ENCODE data around the gene RIMS4.

The RIMS4 gene

DNA sequence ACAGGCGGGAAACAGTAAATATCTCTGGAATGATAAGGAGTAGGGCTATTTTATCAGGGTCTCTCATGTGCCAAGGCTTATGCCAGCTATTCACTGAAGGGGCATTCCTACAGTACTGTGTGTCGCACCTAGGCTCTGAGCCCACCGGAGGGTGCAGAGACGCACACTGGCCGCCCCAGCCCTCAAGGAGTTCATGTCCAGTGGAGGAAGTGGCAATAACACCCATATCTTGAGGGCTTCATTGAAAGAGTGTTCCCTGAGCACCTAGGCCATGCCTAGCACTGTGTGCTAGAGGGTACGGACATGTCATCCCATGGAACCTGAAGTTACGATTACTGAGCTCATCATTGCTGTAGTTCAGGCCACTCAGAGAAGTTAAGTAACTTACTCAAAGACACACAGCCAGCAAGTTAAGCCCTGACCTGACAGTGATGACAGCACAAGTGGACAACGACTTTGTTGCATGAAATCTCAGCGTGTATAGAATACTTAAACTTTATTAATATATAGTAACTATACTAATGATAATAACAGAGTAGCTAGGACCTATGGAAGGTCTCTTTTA is 86.5 kb downstream of the RIMS4 start:
- peaks cover 3% of the 10 kb centered on the region for H3K4me1 ChIP-seq (ENCODE audit: insufficient read depth, low read length, poor library complexity, severe bottlenecking)
- no peaks in the 10 kb centered on the region for H3K27me3 ChIP-seq (ENCODE audit: insufficient read depth, low read length, poor library complexity, severe bottlenecking)
- H3K9me2 ChIP-seq (replicated peaks; ENCODE audit: low read depth, low read length): no peaks in the 10 kb centered on the region
- no peak overlapping the region for H2AFZ ChIP-seq (ENCODE audit: low read length)
- H3K4me2 ChIP-seq (ENCODE audit: low read depth, low read length, poor library complexity, severe bottlenecking): no peak overlapping the region
- no peaks in the 10 kb centered on the region for H3F3A ChIP-seq (ENCODE audit: low read depth)
- H3K36me3 ChIP-seq (ENCODE audit: insufficient read depth, low read length): no peaks in the 10 kb centered on the region
- TF ChIP-seq, protein P1, sequence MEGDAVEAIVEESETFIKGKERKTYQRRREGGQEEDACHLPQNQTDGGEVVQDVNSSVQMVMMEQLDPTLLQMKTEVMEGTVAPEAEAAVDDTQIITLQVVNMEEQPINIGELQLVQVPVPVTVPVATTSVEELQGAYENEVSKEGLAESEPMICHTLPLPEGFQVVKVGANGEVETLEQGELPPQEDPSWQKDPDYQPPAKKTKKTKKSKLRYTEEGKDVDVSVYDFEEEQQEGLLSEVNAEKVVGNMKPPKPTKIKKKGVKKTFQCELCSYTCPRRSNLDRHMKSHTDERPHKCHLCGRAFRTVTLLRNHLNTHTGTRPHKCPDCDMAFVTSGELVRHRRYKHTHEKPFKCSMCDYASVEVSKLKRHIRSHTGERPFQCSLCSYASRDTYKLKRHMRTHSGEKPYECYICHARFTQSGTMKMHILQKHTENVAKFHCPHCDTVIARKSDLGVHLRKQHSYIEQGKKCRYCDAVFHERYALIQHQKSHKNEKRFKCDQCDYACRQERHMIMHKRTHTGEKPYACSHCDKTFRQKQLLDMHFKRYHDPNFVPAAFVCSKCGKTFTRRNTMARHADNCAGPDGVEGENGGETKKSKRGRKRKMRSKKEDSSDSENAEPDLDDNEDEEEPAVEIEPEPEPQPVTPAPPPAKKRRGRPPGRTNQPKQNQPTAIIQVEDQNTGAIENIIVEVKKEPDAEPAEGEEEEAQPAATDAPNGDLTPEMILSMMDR (conservative IDR thresholded peaks at IDR 0.05; ENCODE audit: low read length): no peak
- TF ChIP-seq EZH2phosphoT487 (IDR thresholded peaks at IDR 0.05; ENCODE audit: borderline replicate concordance): no peak
- H4K20me1 ChIP-seq (ENCODE audit: insufficient read depth, low read length, poor library complexity, severe bottlenecking): no peaks in the 10 kb centered on the region
- H3K79me2 ChIP-seq (ENCODE audit: insufficient read depth, low read length): no peaks in the 10 kb centered on the region
- no peaks in the 10 kb centered on the region for H3K9me3 ChIP-seq (ENCODE audit: insufficient read depth, low read depth, low read length)
- H3K9ac ChIP-seq (ENCODE audit: low read depth, low read length, poor library complexity, severe bottlenecking): no peak overlapping the region
- no peak overlapping the region for H3K4me3 ChIP-seq (ENCODE audit: low read length, poor library complexity, severe bottlenecking)

DNA sequence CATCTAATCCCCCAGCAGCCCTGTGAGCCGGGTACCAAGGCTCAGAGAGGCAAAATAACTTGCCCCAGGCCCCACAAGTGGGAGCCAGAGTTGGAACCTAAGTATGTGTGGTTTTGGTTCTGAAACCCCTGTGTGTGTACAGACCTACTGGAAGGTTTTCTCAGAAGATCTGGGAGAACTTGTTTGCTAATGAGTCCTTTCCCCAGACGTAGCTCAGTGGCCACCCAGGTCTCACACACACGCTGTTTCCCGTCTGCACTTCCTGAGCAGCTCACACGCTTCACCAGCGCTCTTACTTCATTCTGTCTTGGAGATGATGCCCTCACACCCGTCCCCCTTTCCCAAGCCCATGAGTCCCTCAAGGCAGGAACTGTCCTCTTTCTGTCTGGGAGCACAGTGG is 87.0 kb downstream of the RIMS4 start:
- Histone ChIP-seq H3K4me1 (ENCODE audit: insufficient read depth, low read length, poor library complexity, severe bottlenecking) (no peaks in the 10 kb centered on the region), H3K9me3 (ENCODE audit: insufficient read depth, low read depth, low read length) (no peaks in the 10 kb centered on the region), H3K9me2 (replicated peaks; ENCODE audit: low read depth, low read length) (no peaks in the 10 kb centered on the region), H3K79me2 (ENCODE audit: insufficient read depth, low read length) (no peaks in the 10 kb centered on the region), H3K4me3 (ENCODE audit: low read length, poor library complexity, severe bottlenecking) (no peak overlapping the region), H3K36me3 (ENCODE audit: insufficient read depth, low read length) (no peaks in the 10 kb centered on the region), H3K9ac (ENCODE audit: low read depth, low read length, poor library complexity, severe bottlenecking) (no peak overlapping the region), H3K27me3 (ENCODE audit: insufficient read depth, low read length, poor library complexity, severe bottlenecking) (no peaks in the 10 kb centered on the region), H4K20me1 (ENCODE audit: insufficient read depth, low read length, poor library complexity, severe bottlenecking) (no peaks in the 10 kb centered on the region), H3K4me2 (ENCODE audit: low read depth, low read length, poor library complexity, severe bottlenecking) (no peak overlapping the region), H3F3A (ENCODE audit: low read depth) (no peaks in the 10 kb centered on the region), H2AFZ (ENCODE audit: low read length) (no peak overlapping the region)
- TF ChIP-seq EZH2phosphoT487 (IDR thresholded peaks at IDR 0.05; ENCODE audit: borderline replicate concordance): no peak
- TF ChIP-seq, protein P1 (conservative IDR thresholded peaks at IDR 0.05; ENCODE audit: low read length): no peak

DNA sequence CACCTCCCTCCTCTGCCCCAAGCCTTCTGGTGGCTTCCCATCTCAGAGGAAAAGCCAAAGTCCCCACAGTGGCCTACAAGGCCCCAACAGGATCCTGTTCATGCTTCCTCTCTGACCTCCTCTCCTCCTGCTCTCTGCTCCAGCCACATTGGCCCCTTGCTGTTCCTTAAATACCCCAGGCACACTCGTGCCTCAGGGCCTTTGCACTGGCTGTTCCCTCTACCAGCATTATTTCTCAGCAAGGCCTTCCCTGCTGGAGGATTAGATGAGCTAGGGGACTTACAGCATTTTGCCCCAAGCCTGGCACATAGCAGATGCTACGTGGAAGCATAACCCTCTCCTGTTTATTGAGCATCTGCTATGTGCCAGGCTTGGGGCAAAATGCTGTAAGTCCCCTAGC is 87.4 kb downstream of the RIMS4 start:
- Histone ChIP-seq H3K9ac (ENCODE audit: low read depth, low read length, poor library complexity, severe bottlenecking) (no peak overlapping the region), H3K36me3 (ENCODE audit: insufficient read depth, low read length) (no peaks in the 10 kb centered on the region), H3K4me3 (ENCODE audit: low read length, poor library complexity, severe bottlenecking) (no peak overlapping the region), H3K79me2 (ENCODE audit: insufficient read depth, low read length) (no peaks in the 10 kb centered on the region), H3K4me2 (ENCODE audit: low read depth, low read length, poor library complexity, severe bottlenecking) (no peak overlapping the region), H3K9me2 (replicated peaks; ENCODE audit: low read depth, low read length) (no peaks in the 10 kb centered on the region), H3F3A (ENCODE audit: low read depth) (no peaks in the 10 kb centered on the region), H2AFZ (ENCODE audit: low read length) (no peak overlapping the region), H3K27me3 (ENCODE audit: insufficient read depth, low read length, poor library complexity, severe bottlenecking) (no peaks in the 10 kb centered on the region), H3K9me3 (ENCODE audit: insufficient read depth, low read depth, low read length) (no peaks in the 10 kb centered on the region), H4K20me1 (ENCODE audit: insufficient read depth, low read length, poor library complexity, severe bottlenecking) (no peaks in the 10 kb centered on the region), H3K4me1 (ENCODE audit: insufficient read depth, low read length, poor library complexity, severe bottlenecking) (no peaks in the 10 kb centered on the region)
- TF ChIP-seq EZH2phosphoT487 (IDR thresholded peaks at IDR 0.05; ENCODE audit: borderline replicate concordance): no peak
- TF ChIP-seq, protein P1 (conservative IDR thresholded peaks at IDR 0.05; ENCODE audit: low read length): no peak
